ENCODE data around the gene DISC1. TPM values are rescaled to one million over a fixed set of nuclear protein-coding genes. Genes with fewer than 3 reads are reported as not detected.
"Not testable (repeated sequence)": the region's sequence is repeated elsewhere in the genome, so short reads cannot be mapped to it uniquely, and the experiment has no call there.

DISC1 gene
- total RNA-seq, 2 experiments from 2014 or later = 12.6 to 14.7 TPM

DNA sequence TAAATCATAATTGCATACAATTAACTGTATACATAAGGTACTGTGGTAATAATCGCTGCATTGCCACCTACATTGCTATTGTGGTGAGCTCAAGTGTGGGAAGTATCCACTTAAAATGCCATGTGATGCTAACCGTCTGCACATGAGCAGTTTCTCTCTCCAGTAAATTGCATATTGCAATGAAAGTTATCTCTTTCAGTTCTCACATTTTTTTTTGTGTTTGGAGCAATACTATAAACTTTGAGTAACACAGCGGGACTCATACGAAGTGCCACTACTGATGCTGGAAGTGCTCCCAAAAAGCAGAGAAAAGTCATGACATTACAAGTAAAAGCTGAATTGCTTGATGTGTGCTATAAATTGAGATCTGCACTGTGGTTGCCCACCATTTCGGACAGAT lies 38.5 kb downstream of the DISC1 start:
- peaks cover 27% of the 10 kb centered on the region for H3K9me3 Mint-ChIP-seq (ENCODE audit: insufficient read depth)
- peaks cover 16% of the 10 kb centered on the region for H3K36me3 Mint-ChIP-seq (ENCODE audit: low read depth)
- no peak overlapping the region for H3K4me3 Mint-ChIP-seq
- DNase-seq (no peak), ATAC-seq (no peak)
- peaks cover 16% of the 10 kb centered on the region for H3K4me1 Mint-ChIP-seq (ENCODE audit: low read depth)
- POLR2A ChIA-PET = no interaction called here
- no peak overlapping the region for H3K27ac Mint-ChIP-seq
- CTCF ChIA-PET = no interaction called here
- no peaks in the 10 kb centered on the region for H3K27me3 Mint-ChIP-seq (ENCODE audit: low read depth)

DNA sequence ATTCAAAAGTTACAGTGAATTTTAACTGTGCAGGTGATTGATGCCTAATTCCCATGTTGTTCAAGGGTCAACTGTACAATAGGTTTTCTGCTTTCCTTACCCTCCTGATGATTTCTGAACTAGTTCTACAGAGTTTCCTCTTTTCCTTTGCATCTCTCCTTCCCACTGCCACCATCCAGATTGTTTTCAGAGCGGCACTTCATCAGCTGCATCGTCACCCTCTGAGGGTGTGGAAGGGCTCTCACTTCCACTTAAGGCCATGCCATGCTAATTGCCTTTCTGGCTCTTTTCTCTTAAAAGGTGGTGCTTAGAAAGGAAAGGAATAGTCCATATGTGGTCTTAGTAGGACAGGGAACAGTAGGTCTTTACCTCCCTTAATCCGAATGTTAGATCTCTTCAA lies 39.1 kb downstream of the DISC1 start:
- DNase-seq = no peak
- CTCF ChIA-PET = no interaction called here
- Mint-ChIP-seq H3K27me3 (ENCODE audit: low read depth) (no peaks in the 10 kb centered on the region), H3K9me3 (ENCODE audit: insufficient read depth) (peaks cover 26% of the 10 kb centered on the region), H3K4me1 (ENCODE audit: low read depth) (peaks cover 15% of the 10 kb centered on the region), H3K27ac (no peak overlapping the region), H3K4me3 (no peak overlapping the region), H3K36me3 (ENCODE audit: low read depth) (peaks cover 16% of the 10 kb centered on the region)
- no peak for ATAC-seq
- POLR2A ChIA-PET = no interaction called here

DNA sequence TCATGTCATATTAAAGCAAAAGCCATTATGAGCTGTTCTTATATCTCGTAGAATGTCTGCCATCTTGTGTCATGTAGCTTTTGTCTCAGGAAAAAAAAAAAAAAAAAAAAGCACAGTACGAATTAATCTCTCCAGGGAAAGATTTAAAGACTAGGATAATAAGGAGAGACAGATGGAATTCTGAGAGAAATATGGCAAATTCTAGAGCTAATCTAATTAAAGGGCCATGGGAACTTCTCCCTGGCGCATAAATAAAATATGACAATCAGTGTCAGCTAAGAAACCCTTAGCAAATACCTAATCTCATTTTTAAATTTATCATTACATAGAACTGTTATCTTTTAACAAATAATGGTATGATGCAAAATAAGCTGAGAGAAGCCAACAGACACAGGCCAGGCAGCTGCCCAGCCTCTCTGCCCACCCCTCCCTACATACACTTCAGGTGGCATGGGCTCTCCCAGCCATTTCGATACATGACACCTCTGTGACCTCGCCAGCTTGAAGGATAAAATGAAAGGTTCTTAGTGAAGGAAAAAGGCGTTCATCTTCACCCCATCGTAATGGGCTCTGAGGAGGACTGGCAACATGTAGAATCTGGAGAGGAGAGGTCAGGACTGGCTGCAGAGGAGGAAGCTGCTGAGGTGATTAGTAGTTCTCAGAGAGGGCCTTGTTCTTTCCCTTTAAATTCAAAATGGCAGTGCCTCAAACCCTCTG lies 39.8 kb downstream of the DISC1 start:
- Mint-ChIP-seq H3K27ac (no peak overlapping the region), H3K9me3 (ENCODE audit: insufficient read depth) (peaks cover 22% of the 10 kb centered on the region), H3K4me3 (no peak overlapping the region), H3K4me1 (ENCODE audit: low read depth) (peaks cover 14% of the 10 kb centered on the region), H3K36me3 (ENCODE audit: low read depth) (peaks cover 13% of the 10 kb centered on the region), H3K27me3 (ENCODE audit: low read depth) (no peaks in the 10 kb centered on the region)
- ChIA-PET POLR2A (no interaction called here), CTCF (no interaction called here)
- DNase-seq = no peak
- ATAC-seq = no peak

DNA sequence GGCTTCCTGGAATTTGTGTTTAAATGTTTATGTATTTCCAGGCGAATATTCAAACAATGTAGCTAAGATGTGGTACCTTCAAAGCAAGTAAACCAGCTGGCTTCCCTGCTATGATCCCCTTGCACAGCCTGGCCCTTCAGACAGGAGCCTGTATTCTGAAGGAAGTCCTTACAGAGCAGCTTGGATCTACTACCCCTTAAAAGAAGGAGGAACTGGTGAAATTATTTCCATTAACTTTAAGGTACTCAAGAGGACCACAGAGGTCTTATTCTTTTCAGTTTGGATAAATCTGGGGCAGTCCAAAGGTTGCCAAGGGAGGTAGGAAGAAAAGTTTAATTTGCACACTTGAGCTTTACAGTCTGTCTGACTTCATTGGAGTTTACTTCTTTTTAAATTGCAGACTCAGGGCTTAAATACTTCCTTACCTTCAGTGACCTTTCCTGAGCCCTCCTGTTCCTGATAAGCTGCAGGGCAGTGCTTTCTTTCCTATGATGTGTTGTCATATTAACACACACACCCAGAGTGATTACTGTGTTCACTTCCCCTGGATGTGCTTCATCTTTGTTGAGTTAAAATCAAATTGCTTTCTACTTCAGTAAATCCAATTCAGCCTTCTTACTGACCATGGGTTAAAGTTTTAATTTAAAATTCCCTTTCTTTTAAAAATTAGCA lies 40.5 kb downstream of the DISC1 start:
- H3K27ac Mint-ChIP-seq = no peak overlapping the region
- peaks cover 22% of the 10 kb centered on the region for H3K9me3 Mint-ChIP-seq (ENCODE audit: insufficient read depth)
- H3K4me1 Mint-ChIP-seq (ENCODE audit: low read depth) = peaks cover 13% of the 10 kb centered on the region
- POLR2A ChIA-PET = no interaction called here
- CTCF ChIA-PET = no interaction called here
- no peak overlapping the region for H3K4me3 Mint-ChIP-seq
- no peak for ATAC-seq
- no peaks in the 10 kb centered on the region for H3K27me3 Mint-ChIP-seq (ENCODE audit: low read depth)
- H3K36me3 Mint-ChIP-seq (ENCODE audit: low read depth) = peaks cover 11% of the 10 kb centered on the region
- DNase-seq = no peak

DNA sequence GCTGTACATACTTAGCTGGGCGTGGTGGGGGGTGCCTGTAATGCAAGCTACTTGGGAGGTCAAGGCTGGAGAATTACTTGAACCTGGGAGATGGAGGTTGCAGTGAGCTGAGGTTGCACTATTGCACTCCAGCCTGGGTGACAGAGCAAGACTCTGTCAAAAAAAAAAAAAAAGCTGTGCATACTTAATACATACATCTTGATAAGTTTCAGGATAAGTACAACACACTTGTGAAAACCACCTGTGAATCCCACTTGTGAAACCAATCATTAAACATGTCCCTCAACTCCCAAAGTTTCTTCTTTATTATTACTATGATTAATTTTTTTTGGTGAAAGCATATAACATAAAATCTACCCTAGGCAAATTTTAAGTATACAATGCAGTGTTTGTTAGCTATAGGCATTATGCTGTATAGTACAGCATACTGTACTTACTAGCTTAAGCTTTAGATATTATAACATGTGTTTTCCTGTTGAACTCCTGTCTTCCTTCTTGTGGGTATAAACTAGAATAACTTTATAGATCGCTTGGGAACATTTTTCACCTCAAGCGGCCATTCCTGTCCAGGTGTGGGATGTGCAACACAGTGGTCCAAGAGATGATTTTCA lies 41.4 kb downstream of the DISC1 start:
- Mint-ChIP-seq H3K27me3 (ENCODE audit: low read depth) (no peaks in the 10 kb centered on the region), H3K4me1 (ENCODE audit: low read depth) (peaks cover 7% of the 10 kb centered on the region), H3K36me3 (ENCODE audit: low read depth) (peaks cover 7% of the 10 kb centered on the region), H3K27ac (no peak overlapping the region), H3K9me3 (ENCODE audit: insufficient read depth) (peaks cover 21% of the 10 kb centered on the region), H3K4me3 (no peak overlapping the region)
- ATAC-seq (no peak), DNase-seq (no peak)
- ChIA-PET POLR2A (no interaction called here), CTCF (no interaction called here)

DNA sequence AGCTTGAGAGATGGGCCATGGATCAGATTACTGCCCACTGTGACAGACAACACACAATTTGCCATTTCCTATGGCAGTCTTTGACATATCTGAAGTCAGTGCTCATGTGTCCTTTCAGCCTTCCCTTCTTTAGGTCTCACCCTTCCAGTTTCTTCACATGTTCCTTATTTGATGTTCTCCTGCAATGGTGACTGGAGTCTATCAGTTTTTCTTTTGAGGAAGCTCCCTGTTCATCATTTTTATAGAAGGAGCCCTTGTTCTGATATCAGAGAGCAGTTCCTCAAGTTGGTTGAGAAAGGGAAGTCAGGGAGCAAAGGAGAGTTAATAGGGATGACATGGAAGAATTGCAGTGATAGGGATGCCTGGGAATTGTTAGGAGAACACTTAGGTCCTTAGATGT lies 42.2 kb downstream of the DISC1 start:
- ChIA-PET CTCF (no interaction called here), POLR2A (no interaction called here)
- ATAC-seq (no peak), DNase-seq (no peak)
- peaks cover 17% of the 10 kb centered on the region for H3K9me3 Mint-ChIP-seq (ENCODE audit: insufficient read depth)
- H3K27ac Mint-ChIP-seq = no peak overlapping the region
- H3K4me3 Mint-ChIP-seq = no peak overlapping the region
- H3K36me3 Mint-ChIP-seq (ENCODE audit: low read depth) = peaks cover 7% of the 10 kb centered on the region
- no peaks in the 10 kb centered on the region for H3K27me3 Mint-ChIP-seq (ENCODE audit: low read depth)
- peaks cover 1% of the 10 kb centered on the region for H3K4me1 Mint-ChIP-seq (ENCODE audit: low read depth)

DNA sequence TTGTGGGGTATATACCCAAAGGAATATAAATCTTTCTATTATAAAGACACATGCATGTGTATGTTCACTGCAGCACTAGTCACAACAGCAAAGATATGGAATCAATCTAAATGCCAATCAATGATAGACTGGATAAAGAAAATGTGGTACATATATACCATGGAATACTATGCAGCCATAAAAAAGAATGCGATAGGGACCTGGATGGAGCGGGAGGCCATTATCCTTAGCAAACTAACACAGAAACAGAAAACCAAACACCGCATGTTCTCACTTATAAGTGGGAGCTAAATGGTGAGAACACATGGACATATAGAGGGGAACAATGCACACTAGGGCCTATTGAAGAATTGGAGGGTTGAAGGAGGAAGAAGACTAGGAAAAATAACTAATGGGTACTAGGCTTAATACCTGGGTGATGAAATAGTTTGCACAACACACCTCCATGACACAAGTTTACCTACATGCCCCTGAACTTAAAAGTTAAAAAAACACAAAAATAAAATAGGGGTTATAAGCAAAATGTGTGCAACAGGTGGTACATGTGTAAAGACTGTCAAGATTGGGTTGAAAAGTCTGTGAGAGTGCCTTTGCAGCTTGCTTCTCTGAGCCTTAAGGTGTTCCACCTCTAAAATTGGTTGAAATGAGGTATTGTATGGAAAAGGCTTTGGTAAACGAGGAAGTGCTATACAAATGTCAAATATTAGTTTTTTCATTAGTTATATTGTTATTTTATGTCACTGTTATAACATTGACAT lies 43.5 kb downstream of the DISC1 start:
- H3K4me1 Mint-ChIP-seq (ENCODE audit: low read depth); H3K27me3 Mint-ChIP-seq (ENCODE audit: low read depth); DNase-seq; H3K27ac Mint-ChIP-seq; H3K4me3 Mint-ChIP-seq; CTCF ChIA-PET; H3K36me3 Mint-ChIP-seq (ENCODE audit: low read depth); POLR2A ChIA-PET; ATAC-seq: not testable (repeated sequence)
- H3K9me3 Mint-ChIP-seq (ENCODE audit: insufficient read depth) = peaks cover 17% of the 10 kb centered on the region

DNA sequence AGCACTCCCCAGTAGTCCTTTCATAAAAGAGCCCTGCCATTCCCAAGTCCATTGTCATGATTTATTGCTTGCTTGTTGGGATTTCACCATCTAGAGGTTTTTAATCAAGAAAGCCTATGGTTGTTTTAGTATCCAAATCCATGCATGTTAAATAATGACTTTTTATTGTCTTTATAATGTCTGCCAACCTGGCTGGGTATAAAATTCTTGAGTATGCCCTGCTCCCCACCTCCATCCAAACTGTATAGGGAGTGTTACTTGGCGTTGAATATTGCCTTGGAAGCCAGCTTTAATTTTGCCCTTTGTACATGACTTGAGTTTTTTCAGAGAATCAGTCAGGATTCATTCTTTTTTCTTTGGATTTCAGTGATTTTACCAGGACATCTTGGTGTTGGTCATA lies 44.2 kb downstream of the DISC1 start:
- no peak for ATAC-seq
- CTCF ChIA-PET = no interaction called here

DNA sequence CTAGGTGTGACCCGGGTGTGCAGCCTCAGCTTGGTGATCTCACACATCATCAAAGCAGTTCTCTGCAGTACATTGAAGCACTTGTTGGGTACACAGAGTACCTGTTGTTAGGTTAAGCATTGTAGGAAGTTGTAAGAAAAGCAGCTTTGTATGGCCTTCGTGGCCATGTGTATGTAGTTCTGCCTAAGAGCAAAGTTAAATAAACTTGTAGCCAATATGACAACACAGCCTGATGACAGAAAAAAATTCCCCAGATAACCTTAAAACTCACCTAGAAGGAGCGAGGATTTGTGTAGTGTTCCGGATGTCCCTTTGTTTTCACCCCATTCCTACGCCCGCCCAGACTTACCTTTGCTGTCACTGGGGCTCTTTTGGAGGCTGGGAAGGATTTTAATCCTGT lies 48.0 kb downstream of the DISC1 start:
- no peak overlapping the region for H3K27ac Mint-ChIP-seq
- H3K27me3 Mint-ChIP-seq (ENCODE audit: low read depth) = no peaks in the 10 kb centered on the region
- ChIA-PET CTCF (no interaction called here), POLR2A (no interaction called here)
- peaks cover 13% of the 10 kb centered on the region for H3K4me1 Mint-ChIP-seq (ENCODE audit: low read depth)
- ATAC-seq (no peak), DNase-seq (no peak)
- peaks cover 7% of the 10 kb centered on the region for H3K36me3 Mint-ChIP-seq (ENCODE audit: low read depth)
- H3K4me3 Mint-ChIP-seq = no peak overlapping the region
- H3K9me3 Mint-ChIP-seq (ENCODE audit: insufficient read depth) = peaks cover 9% of the 10 kb centered on the region

More for the DNA sequence above, 44.2 kb downstream of the DISC1 start:
- H3K4me1 Mint-ChIP-seq (ENCODE audit: low read depth) = peaks cover 15% of the 10 kb centered on the region
- DNase-seq = no peak
- H3K27me3 Mint-ChIP-seq (ENCODE audit: low read depth) = no peaks in the 10 kb centered on the region
- no peak overlapping the region for H3K27ac Mint-ChIP-seq
- POLR2A ChIA-PET = no interaction called here
- H3K36me3 Mint-ChIP-seq (ENCODE audit: low read depth) = peaks cover 7% of the 10 kb centered on the region
- H3K4me3 Mint-ChIP-seq = no peak overlapping the region
- peaks cover 17% of the 10 kb centered on the region for H3K9me3 Mint-ChIP-seq (ENCODE audit: insufficient read depth)

DNA sequence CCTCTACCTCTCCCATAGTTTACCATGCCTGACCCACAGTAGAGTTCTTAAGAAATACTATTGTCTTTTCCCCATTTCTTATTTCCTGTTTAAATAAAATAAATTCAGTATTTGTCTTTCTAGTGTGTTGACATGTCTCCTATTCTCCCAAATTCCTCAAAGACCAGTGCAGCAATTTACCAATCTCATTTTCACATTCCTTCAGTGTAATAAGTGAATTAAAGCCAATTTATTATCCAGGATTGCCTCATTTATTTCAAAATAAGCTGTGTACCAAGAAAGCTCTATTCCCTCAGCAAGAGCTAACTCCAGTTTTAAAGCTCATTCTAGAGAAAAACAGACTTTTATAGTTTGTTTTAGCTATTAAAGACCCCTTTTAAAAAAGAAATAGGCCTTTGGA lies 49.9 kb downstream of the DISC1 start:
- H3K4me3 Mint-ChIP-seq = no peak overlapping the region
- ATAC-seq (no peak), DNase-seq (no peak)
- H3K36me3 Mint-ChIP-seq (ENCODE audit: low read depth) = no peaks in the 10 kb centered on the region
- ChIA-PET POLR2A (no interaction called here), CTCF (no interaction called here)
- peaks cover 13% of the 10 kb centered on the region for H3K4me1 Mint-ChIP-seq (ENCODE audit: low read depth)
- H3K9me3 Mint-ChIP-seq (ENCODE audit: insufficient read depth) = no peaks in the 10 kb centered on the region
- H3K27ac Mint-ChIP-seq = no peak overlapping the region
- no peaks in the 10 kb centered on the region for H3K27me3 Mint-ChIP-seq (ENCODE audit: low read depth)

DNA sequence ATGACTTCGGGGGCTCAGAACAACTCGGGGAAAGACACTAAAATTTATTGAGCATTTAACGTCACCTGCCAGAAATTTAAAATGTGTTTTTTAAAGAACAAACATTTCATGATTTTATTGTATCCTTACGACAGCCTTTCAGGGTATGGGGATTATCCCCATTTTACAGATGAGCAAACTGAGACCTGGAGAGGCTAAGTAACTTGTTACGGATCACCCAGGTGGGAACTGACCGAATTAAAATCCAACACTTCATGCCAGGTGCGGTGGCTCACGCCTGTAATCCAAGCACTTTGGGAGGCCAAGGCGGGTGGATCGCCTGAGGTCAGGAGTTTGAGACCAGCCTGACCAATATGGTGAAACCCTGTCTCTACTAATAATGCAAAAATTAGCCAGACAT lies 50.9 kb downstream of the DISC1 start:
- ChIA-PET CTCF (no interaction called here), POLR2A (no interaction called here)
- DNase-seq (no peak), ATAC-seq (no peak)
- H3K4me3 Mint-ChIP-seq = no peak overlapping the region
- H3K4me1 Mint-ChIP-seq (ENCODE audit: low read depth) = peaks cover 13% of the 10 kb centered on the region
- no peaks in the 10 kb centered on the region for H3K27me3 Mint-ChIP-seq (ENCODE audit: low read depth)
- H3K27ac Mint-ChIP-seq = no peak overlapping the region
- no peaks in the 10 kb centered on the region for H3K36me3 Mint-ChIP-seq (ENCODE audit: low read depth)
- no peaks in the 10 kb centered on the region for H3K9me3 Mint-ChIP-seq (ENCODE audit: insufficient read depth)

DNA sequence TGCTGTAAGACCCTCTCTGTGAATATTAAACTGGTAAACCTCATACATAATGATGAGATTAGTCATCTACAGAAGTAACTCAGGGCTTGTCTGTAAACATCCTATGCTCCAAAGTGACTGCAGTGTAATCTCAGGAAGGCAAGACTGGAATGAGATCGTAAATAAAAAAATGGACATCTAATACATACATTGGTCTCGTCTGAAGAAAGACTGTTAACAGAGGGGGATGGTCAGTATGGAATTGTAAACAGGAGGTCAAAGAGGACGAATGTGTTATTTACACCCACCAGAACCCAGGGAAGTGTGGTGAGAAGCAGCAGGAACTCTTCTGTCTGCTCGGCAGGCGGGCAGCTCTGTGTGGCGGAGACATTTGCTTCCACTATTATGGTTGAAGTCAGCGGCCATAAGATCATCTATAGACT lies 51.4 kb downstream of the DISC1 start:
- no peak overlapping the region for H3K4me3 Mint-ChIP-seq
- no peak overlapping the region for H3K27ac Mint-ChIP-seq
- ATAC-seq (no peak), DNase-seq (no peak)
- no peaks in the 10 kb centered on the region for H3K9me3 Mint-ChIP-seq (ENCODE audit: insufficient read depth)
- ChIA-PET CTCF (no interaction called here), POLR2A (no interaction called here)
- H3K36me3 Mint-ChIP-seq (ENCODE audit: low read depth) = no peaks in the 10 kb centered on the region
- no peaks in the 10 kb centered on the region for H3K27me3 Mint-ChIP-seq (ENCODE audit: low read depth)
- H3K4me1 Mint-ChIP-seq (ENCODE audit: low read depth) = peaks cover 13% of the 10 kb centered on the region

Data from activated CD8-positive, alpha-beta T cell treated with anti-CD3 and anti-CD28 coated beads, Interleukin-2, amount 10 ng/mL, durations not matched to agents 7 days and 5 days (primary cell).